Breast epithelium (tissue), 3 donors: Measurements from ENCODE around the gene KCTD4.

Experiments used
- CTCF ChIP-seq, 3 donors: fragments of 450-650 bp; IDR thresholded peaks; one replicate each; pipeline ENCODE4 v1.5.1; 2016 to 2017; ENCODE audit warnings: antibody characterized with exemption in 3 of 3, mild to moderate bottlenecking in 3 of 3, moderate library complexity in 3 of 3
- POLR2A ChIP-seq: fragments of 450-650 bp; IDR thresholded peaks from one replicate; pipeline ENCODE4 v1.6.1; 2016; ENCODE audit warnings: antibody characterized with exemption, mild to moderate bottlenecking, moderate library complexity

- TF ChIP-seq CTCF (IDR thresholded peaks at IDR 0.05): no peak
- no peak for TF ChIP-seq POLR2A
These were observed 9.0 kb downstream of the KCTD4 start for GRCh38 chr13:45191874-45192273.
